ENCODE measurements around the gene KCND1.

Gene KCND1

DNA sequence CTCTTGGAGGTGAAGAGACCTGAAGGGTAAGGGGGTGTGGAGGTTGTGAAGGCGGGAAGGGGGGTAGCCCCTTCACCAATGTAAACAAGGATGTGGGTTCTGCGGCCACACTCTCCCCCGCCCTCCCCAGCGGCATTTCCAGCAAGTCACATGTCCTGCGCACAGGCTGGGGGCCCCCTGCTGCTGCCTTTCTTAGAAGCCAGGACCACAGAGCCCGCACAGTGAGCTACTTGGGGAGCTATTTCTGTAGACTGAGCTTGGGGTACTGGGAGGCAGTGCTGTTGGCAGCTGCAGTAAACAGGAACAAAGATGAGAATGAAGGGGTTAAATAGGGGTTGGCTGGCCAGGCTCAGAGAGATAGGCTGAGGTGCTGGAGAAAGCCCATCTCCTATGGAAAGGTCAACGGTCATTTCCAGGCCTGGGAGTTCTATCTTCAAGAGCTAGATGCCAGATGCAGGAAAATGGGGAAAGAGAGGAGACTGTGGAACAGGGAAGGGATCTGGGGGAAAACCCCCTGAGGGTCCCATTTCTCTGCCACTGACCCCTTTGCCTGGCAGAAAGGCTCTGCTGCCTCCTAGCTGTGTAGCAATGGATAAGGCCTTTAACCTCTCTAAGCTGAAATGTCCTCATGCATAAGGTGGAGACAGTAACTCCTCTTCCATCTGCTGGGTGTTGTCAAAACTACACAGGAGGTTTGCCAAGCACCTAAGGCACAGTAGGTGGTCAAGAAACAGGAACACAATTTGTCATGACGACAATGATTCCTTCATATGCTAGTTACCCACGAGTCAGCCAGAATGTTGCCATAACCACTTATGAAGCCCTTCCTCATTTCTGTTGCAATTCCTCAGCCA is 34.4 kb downstream of the KCND1 start:
- no peak for DNase-seq (ENCODE audit: low read depth)

GRCh38 chrX:48936429-48937053 is 35.1 kb downstream of the KCND1 start:
- DNase-seq (ENCODE audit: low read depth) = no peak

DNA sequence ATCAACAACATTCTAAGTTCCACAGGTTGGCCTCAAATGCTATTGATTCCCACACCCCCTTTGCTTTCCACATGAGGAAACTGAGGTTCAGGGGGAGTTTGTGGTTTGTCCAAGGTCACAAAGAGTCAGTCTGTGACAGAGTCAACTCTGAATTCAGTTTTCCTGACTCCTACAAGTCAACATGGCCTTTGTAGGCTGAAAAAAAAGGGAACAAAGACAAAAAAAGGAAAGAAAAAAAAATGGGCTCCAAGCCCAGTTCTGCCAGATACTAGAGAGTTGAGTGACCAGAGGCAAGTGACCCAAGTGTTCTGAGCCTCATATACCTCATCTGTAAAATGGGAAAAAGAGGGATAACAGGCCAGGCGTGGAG is 36.4 kb downstream of the KCND1 start:
- DNase-seq (ENCODE audit: low read depth) = no peak

GRCh38 chrX:48934581-48935300 is 36.9 kb downstream of the KCND1 start:
- DNase-seq (ENCODE audit: low read depth) = no peak

DNA sequence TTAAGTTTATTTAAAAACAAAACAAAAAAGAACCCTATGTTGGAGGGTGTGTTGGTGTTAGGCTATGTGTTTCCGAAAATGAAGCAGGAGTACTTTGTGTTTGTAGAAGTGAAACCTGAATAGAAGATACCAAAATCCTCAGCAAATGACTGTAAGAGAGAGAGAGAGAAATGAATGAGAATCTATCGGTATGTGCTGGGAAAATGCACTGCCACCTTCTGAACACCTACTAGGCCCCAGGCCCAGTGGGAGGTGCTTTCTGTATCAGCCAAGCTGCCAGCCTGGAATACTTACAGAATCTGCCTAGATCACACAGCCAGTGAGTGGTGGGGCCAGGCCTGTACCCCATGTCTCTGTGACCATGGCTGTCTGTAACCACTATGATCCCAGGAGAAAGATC is 37.9 kb downstream of the KCND1 start:
- no peak for DNase-seq (ENCODE audit: low read depth)

DNA sequence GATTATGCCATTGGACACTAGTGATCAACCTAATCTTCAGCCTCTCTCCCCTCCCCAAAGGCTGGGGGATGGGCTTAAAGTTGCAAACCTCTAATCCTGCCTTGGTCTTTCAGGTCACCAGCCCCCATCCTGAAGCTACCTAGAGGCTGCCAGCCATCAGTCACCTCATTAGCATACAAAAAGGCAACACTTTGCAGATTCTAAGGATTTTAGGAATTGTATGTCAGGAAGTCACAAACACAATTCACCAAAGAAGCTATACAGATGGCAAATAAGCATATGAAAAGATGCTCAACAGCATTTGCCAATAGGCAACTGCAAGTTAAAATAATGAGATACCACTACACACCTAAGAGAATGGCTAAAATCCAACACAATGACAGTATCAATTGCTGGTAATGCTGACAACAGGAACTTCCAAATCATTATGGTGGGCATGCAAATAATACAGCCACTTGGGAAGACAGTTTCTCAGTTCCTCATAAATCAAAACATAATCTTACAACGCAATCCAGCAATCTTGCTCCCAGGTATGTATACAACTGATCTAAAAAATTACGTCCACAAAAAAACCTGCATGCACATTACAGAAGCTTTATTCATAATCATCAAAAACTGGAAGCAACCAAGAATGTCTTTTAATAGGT is 43.8 kb downstream of the KCND1 start:
- DNase-seq (ENCODE audit: low read depth) = no peak

GRCh38 chrX:48927123-48927522 is 44.5 kb downstream of the KCND1 start:
- DNase-seq (ENCODE audit: low read depth) = no peak

GRCh38 chrX:48924270-48924669 is 47.4 kb downstream of the KCND1 start:
- no peak for DNase-seq (ENCODE audit: low read depth)

- DNase-seq (ENCODE audit: low read depth) = no peak
These were observed 47.9 kb downstream of the KCND1 start for GRCh38 chrX:48923771-48924170.

DNA sequence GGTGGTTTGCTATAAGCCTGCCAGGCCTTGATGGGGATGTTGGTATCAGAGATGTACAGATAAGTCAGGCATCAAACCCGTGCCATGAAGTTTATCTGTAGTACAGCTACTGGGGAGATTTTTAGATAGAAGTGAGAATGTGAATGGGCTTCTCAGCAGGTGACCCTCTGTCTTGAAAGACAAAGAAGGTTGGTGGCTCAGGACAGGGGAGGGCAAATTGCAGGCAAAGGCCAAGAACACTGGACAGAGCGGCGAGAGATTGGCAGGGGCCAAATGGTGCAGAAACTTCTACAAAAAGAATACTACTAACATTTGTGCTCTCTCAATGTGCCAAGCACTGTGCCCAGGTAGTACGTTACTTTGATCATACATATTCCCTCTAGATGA is 50.9 kb downstream of the KCND1 start:
- DNase-seq (ENCODE audit: low read depth) = no peak

- DNase-seq (ENCODE audit: low read depth) = no peak
These were observed 51.5 kb downstream of the KCND1 start for GRCh38 chrX:48919947-48920717.

GRCh38 chrX:48919360-48919841 is 52.2 kb downstream of the KCND1 start:
- DNase-seq (ENCODE audit: low read depth) = no peak

DNA sequence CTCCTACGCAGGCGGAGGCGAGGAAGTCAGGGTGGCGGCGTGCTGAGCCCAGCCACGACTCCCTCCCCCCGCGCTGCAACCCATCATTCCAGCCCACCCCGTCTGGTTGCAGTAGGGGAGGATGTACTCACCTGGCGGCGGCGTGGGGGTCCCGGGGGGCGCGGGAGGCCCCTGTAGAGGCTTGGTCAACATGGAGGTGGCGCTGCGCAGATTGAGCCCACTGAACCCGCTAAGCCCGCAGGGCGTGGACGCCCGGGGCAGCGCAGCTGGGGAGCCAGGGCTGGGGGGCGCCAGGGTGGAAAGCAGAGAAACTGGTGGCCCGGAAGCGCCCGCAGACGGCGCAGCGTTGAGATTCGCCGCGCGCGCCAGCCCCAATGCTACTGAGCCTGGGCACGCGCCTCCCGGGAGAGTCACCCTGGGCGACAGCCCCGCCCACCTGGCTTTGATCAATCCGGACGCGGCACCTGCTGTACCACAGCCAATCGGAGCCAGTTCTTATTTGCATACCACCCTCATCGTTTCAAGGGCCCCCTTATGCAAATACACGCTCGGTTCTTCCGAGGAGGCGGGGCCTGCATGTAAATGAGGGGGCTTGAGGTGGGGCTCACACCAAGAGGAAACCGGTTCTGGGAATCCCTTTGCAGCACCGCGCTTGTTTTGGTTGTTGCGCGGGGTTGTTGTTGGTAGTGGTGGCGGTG is 52.9 kb downstream of the KCND1 start, which contains the start of gene PIM2:
Gene PIM2, minus strand, starts transcription at position 382 of the 698 bp plus-strand sequence. Its CDS starts 190 bp downstream, at position 192.
- no peak for DNase-seq (ENCODE audit: low read depth)

DNA sequence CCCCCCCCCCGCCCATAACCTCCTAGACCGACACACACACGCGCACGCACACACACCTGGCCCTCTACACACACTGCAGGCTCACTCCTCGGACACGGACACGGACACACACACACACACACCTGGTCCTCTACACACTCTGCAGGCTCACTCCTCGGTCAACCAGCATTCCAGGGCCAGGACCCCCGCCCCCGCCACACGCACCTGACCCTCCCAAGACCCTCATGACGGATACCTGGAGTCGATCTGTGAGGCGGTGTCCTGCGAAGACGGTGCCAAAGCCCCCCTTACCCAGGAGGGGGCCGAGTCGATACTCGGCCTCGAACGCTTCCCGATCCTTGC is 53.4 kb downstream of the KCND1 start:
- no peak for DNase-seq (ENCODE audit: low read depth)

DNA sequence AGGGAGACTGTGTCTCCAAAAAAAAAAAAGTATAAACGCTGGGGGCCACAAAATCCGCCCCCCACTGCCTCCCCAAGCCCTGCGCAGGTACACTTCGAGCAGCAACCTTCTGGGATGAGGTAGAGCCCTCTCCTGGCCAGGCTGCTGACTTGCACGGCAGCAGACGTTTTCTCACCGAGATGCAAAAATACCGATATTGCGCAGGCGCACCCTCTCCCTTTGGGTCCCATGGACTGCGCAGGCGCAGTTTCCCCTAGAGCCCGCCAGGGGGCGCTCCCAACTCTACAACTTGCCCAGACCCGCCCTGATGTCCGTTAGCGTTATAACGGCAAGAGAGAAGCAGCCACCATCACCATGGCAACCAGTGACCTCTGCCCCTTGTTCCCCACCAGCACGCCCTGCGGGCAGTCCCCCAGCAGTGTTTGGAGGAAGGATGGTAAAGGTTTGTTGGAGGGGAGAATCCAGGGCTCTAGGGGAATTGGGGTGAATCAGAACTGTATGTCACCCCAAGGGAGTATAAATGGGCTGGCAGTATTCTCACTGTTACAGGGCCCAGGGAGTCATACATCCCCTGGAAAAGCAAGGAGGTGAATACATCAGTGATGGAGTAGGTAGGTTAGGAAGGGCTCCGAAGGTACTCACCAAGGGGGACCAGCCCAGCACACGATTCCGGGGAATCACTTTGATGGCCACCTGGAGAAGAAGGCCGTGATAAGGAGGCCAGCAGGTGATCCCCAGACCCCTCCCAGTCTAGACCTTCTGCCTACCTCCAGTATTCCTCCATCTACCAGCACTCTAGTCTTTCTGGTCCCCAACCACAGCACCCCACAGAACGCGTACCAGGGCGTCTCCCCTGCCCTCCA is 54.3 kb downstream of the KCND1 start:
- peak; percentile 37 for DNase-seq (ENCODE audit: low read depth)

GRCh38 chrX:48914593-48915493 is 56.8 kb downstream of the KCND1 start:
- no peak for DNase-seq (ENCODE audit: low read depth)

DNA sequence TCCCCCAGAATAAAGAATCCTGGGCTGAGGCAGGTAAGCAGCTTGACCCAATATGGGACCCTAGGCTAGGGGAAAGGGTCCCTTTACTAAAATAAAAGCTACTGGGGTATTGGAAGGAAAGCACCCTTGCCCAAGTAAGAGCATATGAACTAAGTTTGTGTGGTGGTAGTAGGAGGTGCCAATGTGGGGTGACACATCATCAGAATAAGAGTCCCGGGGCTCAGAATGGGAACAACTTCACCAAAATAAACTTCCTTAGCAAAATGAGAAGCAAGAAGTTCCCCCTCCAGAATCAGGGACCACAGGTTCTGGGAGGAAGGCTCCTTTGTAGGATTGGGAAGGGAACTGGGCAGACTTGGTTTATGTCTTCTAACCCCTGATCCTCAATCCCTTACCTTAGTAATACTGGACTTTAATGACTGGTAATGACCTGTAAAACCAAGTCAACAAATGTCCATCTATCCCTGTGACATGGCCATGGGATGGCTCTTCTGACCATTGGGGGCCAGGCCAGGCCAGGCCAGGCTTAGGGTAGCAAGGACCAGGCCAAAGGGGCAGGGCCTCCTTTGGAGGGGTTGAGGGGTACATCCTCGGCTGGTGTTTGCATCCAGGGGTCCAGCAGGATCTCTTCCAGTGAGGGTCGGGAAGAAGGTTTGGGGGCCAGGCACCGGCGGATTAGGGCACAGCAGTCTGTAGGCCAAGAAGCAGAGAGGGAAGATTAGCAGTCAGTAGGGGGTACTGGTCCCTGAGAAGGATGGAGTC is 57.9 kb downstream of the KCND1 start:
- DNase-seq (ENCODE audit: low read depth) = no peak

Data from GM04503 (cell line).